PC-9 (cell line): Measurements from ENCODE around the gene KRTAP9-8. TPM values are rescaled to one million over a fixed set of nuclear protein-coding genes. Genes with fewer than 3 reads are reported as not detected.

ENCODE experiments used
- BruUV-seq: library from RNA; stranded (reverse); fragments of 400-500 nt; replicated peaks from 2 replicates; lab custom pipeline; 2021; lab: Mats Ljungman, UMichigan
- CTCF ChIA-PET: fragments of 300-600 bp; sonication (Branson Sonifier 250); formaldehyde crosslinking; loops from one replicate; lab custom pipeline; 2022; ENCODE audit warnings: antibody characterized with exemption; lab: Charles Lee
- POLR2A ChIA-PET: fragments of 300-600 bp; sonication (Branson Sonifier 250); formaldehyde crosslinking; loops from one replicate; lab custom pipeline; 2022; ENCODE audit warnings: antibody characterized with exemption; ENCODE audit not compliant: unreplicated experiment; lab: Charles Lee
- DNase-seq, 2 experiments: peaks; one replicate each; pipeline versions ENCODE4 v3.0.0 to v3.0.0-alpha.2; 2015 to 2022; ENCODE audit warnings: mixed read lengths in 1 of 2
- H2AFZ ChIP-seq: fragments of 200-600 bp; sonication (generic); 2 replicates; pipeline ENCODE4 v1.8.1; 2017; ENCODE audit warnings: antibody characterized with exemption
- H3F3A ChIP-seq: fragments of 200-600 bp; sonication (generic); 2 replicates; pipeline ENCODE4 v1.8.1; 2017; ENCODE audit warnings: antibody characterized with exemption, mild to moderate bottlenecking, low read depth; ENCODE audit not compliant: insufficient read depth
- H3K27ac ChIP-seq: fragments of 200-600 bp; sonication (generic); 2 replicates; pipeline ENCODE4 v1.6.1; 2016; ENCODE audit warnings: mixed run types
- H3K27me3 ChIP-seq: fragments of 200-600 bp; sonication (generic); 2 replicates; pipeline ENCODE4 v1.6.1; 2016; ENCODE audit warnings: low read depth, mixed run types; ENCODE audit not compliant: insufficient read depth
- H3K36me3 ChIP-seq: fragments of 200-600 bp; sonication (generic); 2 replicates; pipeline ENCODE4 v1.6.1; 2016; ENCODE audit warnings: low read depth, mixed run types
- H3K4me1 ChIP-seq: fragments of 200-600 bp; sonication (generic); replicated peaks from 2 replicates; pipeline ENCODE4 v1.6.1; 2016; ENCODE audit warnings: mixed run types; ENCODE audit not compliant: insufficient read depth
- H3K4me2 ChIP-seq: fragments of 200-600 bp; sonication (generic); 2 replicates; pipeline ENCODE4 v1.6.1; 2017; ENCODE audit warnings: mixed run types
- H3K4me3 ChIP-seq: fragments of 200-600 bp; sonication (generic); 2 replicates; pipeline ENCODE4 v1.6.1; 2016; ENCODE audit warnings: mixed run types
- H3K79me2 ChIP-seq: fragments of 200-600 bp; sonication (generic); 2 replicates; pipeline ENCODE4 v1.6.1; 2017; ENCODE audit warnings: low read depth, mixed run types
- H3K9me2 ChIP-seq: fragments of 200-600 bp; sonication (generic); 2 replicates; pipeline ENCODE4 v1.8.1; 2017; ENCODE audit warnings: mild to moderate bottlenecking; ENCODE audit not compliant: insufficient read depth
- H3K9me3 ChIP-seq: fragments of 200-600 bp; sonication (generic); 2 replicates; pipeline ENCODE4 v1.8.1; 2016; ENCODE audit warnings: low read depth; ENCODE audit not compliant: insufficient read depth
- H4K20me1 ChIP-seq: fragments of 200-600 bp; sonication (generic); 2 replicates; pipeline ENCODE4 v1.8.1; 2017; ENCODE audit not compliant: insufficient read depth
- CTCF ChIP-seq: fragments of 200-600 bp; sonication (generic); conservative IDR thresholded peaks from 2 replicates; pipeline ENCODE4 v1.6.1; 2017; ENCODE audit warnings: mixed run types, antibody characterized with exemption, mild to moderate bottlenecking, moderate library complexity
- EZH2 ChIP-seq: fragments of 200-600 bp; sonication (generic); IDR thresholded peaks from 2 replicates; pipeline ENCODE4 v1.8.0; 2017; ENCODE audit warnings: antibody characterized with exemption, low read depth
- intact Hi-C: fragments of 100-400 bp; cut with micrococcal nuclease; formaldehyde crosslinking; loops from one replicate; pipeline ENCODE4 v1.10.0; 2022; ENCODE audit not compliant: unreplicated experiment
- total RNA-seq: library from RNA; stranded (reverse); gene quantifications from 2 replicates; pipeline ENCODE4 v1.2.3, GENCODE V29; 2021

KRTAP9-8 gene
- total RNA-seq, 1 experiment from 2014 or later = not detected

DNA sequence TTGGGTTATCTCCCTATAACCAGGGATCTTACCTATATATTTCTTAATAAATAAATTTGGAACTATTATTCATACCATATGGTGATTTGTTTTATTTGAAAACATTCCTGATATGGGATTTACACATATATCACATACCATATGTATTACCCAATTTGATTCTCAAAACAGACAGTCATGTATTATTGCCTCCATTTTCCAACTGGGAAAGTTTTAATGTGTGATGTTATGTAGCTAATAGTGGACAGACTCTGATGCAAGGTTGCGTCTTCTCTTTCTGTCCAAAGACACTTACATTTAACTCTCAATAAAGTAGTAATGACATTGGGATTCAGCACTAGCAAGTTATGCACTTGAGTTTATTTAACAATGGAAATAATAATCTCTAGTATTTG, 18.5 kb downstream of the KRTAP9-8 start:
- intact Hi-C loops = no loop called here
- Histone ChIP-seq H3F3A (no peaks in the 10 kb centered on the region), H3K79me2 (no peaks in the 10 kb centered on the region), H3K9me3 (no peaks in the 10 kb centered on the region), H2AFZ (no peak overlapping the region), H3K36me3 (no peaks in the 10 kb centered on the region), H3K9me2 (no peaks in the 10 kb centered on the region), H3K27me3 (no peaks in the 10 kb centered on the region), H3K27ac (no peak overlapping the region), H4K20me1 (no peaks in the 10 kb centered on the region), H3K4me2 (no peak overlapping the region), H3K4me3 (no peak overlapping the region), H3K4me1 (no peaks in the 10 kb centered on the region)
- no TSS peak for BruUV-seq
- TF ChIP-seq CTCF (no peak), EZH2 (no peak)
- DNase-seq = no peak
- ChIA-PET CTCF (no interaction called here), POLR2A (interaction anchor here (0.7 kb wide), 1 partner anchor 329 kb away, joined by 4 read pairs; no protein-coding TSS in a partner anchor)

DNA sequence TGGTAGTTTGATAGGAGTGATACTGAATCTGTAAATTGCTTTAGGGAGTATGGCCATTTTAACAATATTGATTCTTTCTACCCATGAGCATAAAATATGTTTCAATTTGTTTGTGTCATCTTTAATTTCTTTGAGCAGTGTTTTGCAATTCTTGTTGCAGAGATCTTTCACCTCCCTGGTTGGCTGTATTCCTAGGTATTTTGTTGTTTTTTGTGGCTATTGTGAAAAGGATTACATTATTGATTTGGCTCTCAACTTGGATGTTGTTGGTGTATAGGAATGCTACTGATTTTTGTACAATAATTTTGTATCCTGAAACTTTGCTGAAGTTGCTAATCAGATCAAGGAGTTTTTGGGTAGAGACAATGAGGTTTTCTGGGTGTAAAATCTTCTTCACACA, 20.6 kb downstream of the KRTAP9-8 start:
- no peak overlapping the region for H3K27ac ChIP-seq
- no peaks in the 10 kb centered on the region for H3K36me3 ChIP-seq
- no peaks in the 10 kb centered on the region for H3K4me1 ChIP-seq
- H3K27me3 ChIP-seq = no peaks in the 10 kb centered on the region
- no peak overlapping the region for H3K4me2 ChIP-seq
- no peaks in the 10 kb centered on the region for H3F3A ChIP-seq
- no peaks in the 10 kb centered on the region for H3K9me2 ChIP-seq
- ChIA-PET POLR2A (no interaction called here), CTCF (no interaction called here)
- TF ChIP-seq EZH2 = no peak
- no peak for TF ChIP-seq CTCF
- H4K20me1 ChIP-seq = no peaks in the 10 kb centered on the region
- H3K4me3 ChIP-seq = no peak overlapping the region
- DNase-seq = no peak
- intact Hi-C loops = no loop called here
- H2AFZ ChIP-seq = no peak overlapping the region
- BruUV-seq = no TSS peak
- H3K79me2 ChIP-seq = no peaks in the 10 kb centered on the region
- no peaks in the 10 kb centered on the region for H3K9me3 ChIP-seq

- H3K4me3 ChIP-seq = no peak overlapping the region
- intact Hi-C loops = no loop called here
- H3F3A ChIP-seq = no peaks in the 10 kb centered on the region
- no peak overlapping the region for H2AFZ ChIP-seq
- H3K4me2 ChIP-seq = no peak overlapping the region
- no peak for DNase-seq
- ChIA-PET POLR2A (interaction anchor here (0.5 kb wide), 1 partner anchor 295 kb away, joined by 4 read pairs; no protein-coding TSS in a partner anchor), CTCF (interaction anchor here (0.6 kb wide), 1 partner anchor 65 kb away, joined by 3 read pairs; no protein-coding TSS in a partner anchor)
- H3K9me3 ChIP-seq = no peaks in the 10 kb centered on the region
- no peaks in the 10 kb centered on the region for H3K36me3 ChIP-seq
- no peaks in the 10 kb centered on the region for H3K9me2 ChIP-seq
- no peak overlapping the region for H3K27ac ChIP-seq
- H3K4me1 ChIP-seq = peaks cover 11% of the 10 kb centered on the region
- H3K27me3 ChIP-seq = no peaks in the 10 kb centered on the region
- no peaks in the 10 kb centered on the region for H4K20me1 ChIP-seq
- H3K79me2 ChIP-seq = no peaks in the 10 kb centered on the region
- TF ChIP-seq EZH2 (no peak), CTCF (no peak)
- BruUV-seq = no TSS peak
Observed at GRCh38 chr17:41263212-41263611, 25.4 kb downstream of the KRTAP9-8 start.
